ENCODE measurements around the gene WWTR1.

The WWTR1 gene

GRCh38 chr3:149571381-149571780, 86.4 kb downstream of the WWTR1 start:
- DNase-seq (ENCODE audit: low read depth in 4 of 4, low spot score in 1 of 4): no peak

GRCh38 chr3:149570016-149570415, 87.8 kb downstream of the WWTR1 start:
- DNase-seq (ENCODE audit: low read depth in 4 of 4, low spot score in 1 of 4): no peak

GRCh38 chr3:149567381-149567780, 90.4 kb downstream of the WWTR1 start:
- no peak for DNase-seq (ENCODE audit: low read depth in 4 of 4, low spot score in 1 of 4)

GRCh38 chr3:149566292-149566975, 91.4 kb downstream of the WWTR1 start:
- no peak for DNase-seq (ENCODE audit: low read depth in 4 of 4, low spot score in 1 of 4)

GRCh38 chr3:149564079-149564478, 93.7 kb downstream of the WWTR1 start:
- DNase-seq (ENCODE audit: low read depth in 4 of 4, low spot score in 1 of 4): no peak

- no peak for DNase-seq (ENCODE audit: low read depth in 4 of 4, low spot score in 1 of 4)
These were observed 94.7 kb downstream of the WWTR1 start for GRCh38 chr3:149563114-149563513.

- DNase-seq (ENCODE audit: low read depth in 4 of 4, low spot score in 1 of 4): no peak
These were observed 97.2 kb downstream of the WWTR1 start for GRCh38 chr3:149560617-149561016.

- no peak for DNase-seq (ENCODE audit: low read depth in 4 of 4, low spot score in 1 of 4)
These were observed 97.8 kb downstream of the WWTR1 start for GRCh38 chr3:149560001-149560400.

GRCh38 chr3:149559525-149559924, 98.3 kb downstream of the WWTR1 start:
- no peak for DNase-seq (ENCODE audit: low read depth in 4 of 4, low spot score in 1 of 4)

GRCh38 chr3:149555927-149556326, 101.9 kb downstream of the WWTR1 start:
- no peak for DNase-seq (ENCODE audit: low read depth in 4 of 4, low spot score in 1 of 4)

- DNase-seq (ENCODE audit: low read depth in 4 of 4, low spot score in 1 of 4): no peak
These were observed 103.0 kb downstream of the WWTR1 start for GRCh38 chr3:149554826-149555225.

- no peak for DNase-seq (ENCODE audit: low read depth in 4 of 4, low spot score in 1 of 4)
These were observed 103.9 kb downstream of the WWTR1 start for GRCh38 chr3:149553781-149554451.

GRCh38 chr3:149552700-149553099, 105.1 kb downstream of the WWTR1 start:
- no peak for DNase-seq (ENCODE audit: low read depth in 4 of 4, low spot score in 1 of 4)

- DNase-seq (ENCODE audit: low read depth in 4 of 4, low spot score in 1 of 4): no peak
These were observed 106.3 kb downstream of the WWTR1 start for GRCh38 chr3:149551500-149551899.

- DNase-seq (ENCODE audit: low read depth in 4 of 4, low spot score in 1 of 4): no peak
These were observed 109.2 kb downstream of the WWTR1 start for GRCh38 chr3:149548669-149549065.

- no peak for DNase-seq (ENCODE audit: low read depth in 4 of 4, low spot score in 1 of 4)
These were observed 109.7 kb downstream of the WWTR1 start for GRCh38 chr3:149547954-149548668.

- DNase-seq (ENCODE audit: low read depth in 4 of 4, low spot score in 1 of 4): no peak
These were observed 110.4 kb downstream of the WWTR1 start for GRCh38 chr3:149547413-149547812.

- DNase-seq (ENCODE audit: low read depth in 4 of 4, low spot score in 1 of 4): no peak
These were observed 112.8 kb downstream of the WWTR1 start for GRCh38 chr3:149545049-149545448.

GRCh38 chr3:149542375-149543312, 115.2 kb downstream of the WWTR1 start:
- DNase-seq (ENCODE audit: low read depth in 4 of 4, low spot score in 1 of 4): no peak

- no peak for DNase-seq (ENCODE audit: low read depth in 4 of 4, low spot score in 1 of 4)
These were observed 116.7 kb downstream of the WWTR1 start for GRCh38 chr3:149541091-149541491.

- DNase-seq (ENCODE audit: low read depth in 4 of 4, low spot score in 1 of 4): no peak
These were observed 119.5 kb downstream of the WWTR1 start for GRCh38 chr3:149538371-149538770.

Measured in stimulated activated CD4-positive, alpha-beta T cell treated with anti-CD3 and anti-CD28 coated beads, Interleukin-1b, Interleukin-23, amount 100 ng/mL, for 24 hours (primary cell).